Loucy (cell line): ENCODE results near the gene L3MBTL3.

ENCODE experiments used
- H2AFZ ChIP-seq: fragments of 200-600 bp; sonication (generic); 2 replicates; pipeline ENCODE4 v1.6.0; 2016; ENCODE audit warnings: antibody characterized with exemption, mild to moderate bottlenecking, low read length, moderate library complexity
- H3F3A ChIP-seq: fragments of 200-600 bp; 2 replicates; pipeline ENCODE4 v1.6.0; 2016; ENCODE audit warnings: antibody characterized with exemption, low read depth, mild to moderate bottlenecking
- H3K27me3 ChIP-seq: fragments of 200-600 bp; sonication (generic); 2 replicates; pipeline ENCODE4 v1.6.1; 2014; ENCODE audit warnings: low read length, mild to moderate bottlenecking; ENCODE audit not compliant: insufficient read depth, poor library complexity, severe bottlenecking
- H3K36me3 ChIP-seq: fragments of 200-600 bp; sonication (generic); 2 replicates; pipeline ENCODE4 v1.6.1; 2016; ENCODE audit warnings: low read length; ENCODE audit not compliant: insufficient read depth
- H3K4me1 ChIP-seq: fragments of 200-600 bp; sonication (generic); 2 replicates; pipeline ENCODE4 v1.5.1; 2014; ENCODE audit warnings: low read length, mild to moderate bottlenecking; ENCODE audit not compliant: insufficient read depth, poor library complexity, severe bottlenecking
- H3K4me2 ChIP-seq: fragments of 200-600 bp; sonication (generic); 2 replicates; pipeline ENCODE4 v1.6.0; 2014; ENCODE audit warnings: antibody characterized with exemption, low read length, low read depth, mild to moderate bottlenecking; ENCODE audit not compliant: poor library complexity, severe bottlenecking
- H3K4me3 ChIP-seq: fragments of 200-600 bp; sonication (generic); 2 replicates; pipeline ENCODE4 v1.5.1; 2014; ENCODE audit warnings: low read length, mild to moderate bottlenecking, mixed read lengths; ENCODE audit not compliant: poor library complexity, severe bottlenecking
- H3K79me2 ChIP-seq: fragments of 200-600 bp; sonication (generic); 2 replicates; pipeline ENCODE4 v1.6.1; 2014; ENCODE audit warnings: low read length; ENCODE audit not compliant: insufficient read depth
- H3K9ac ChIP-seq: fragments of 200-600 bp; sonication (generic); 2 replicates; pipeline ENCODE4 v1.6.0; 2014; ENCODE audit warnings: mild to moderate bottlenecking, low read depth, low read length, moderate library complexity; ENCODE audit not compliant: poor library complexity, severe bottlenecking
- H3K9me2 ChIP-seq: fragments of 200-600 bp; sonication (generic); replicated peaks from 2 replicates; pipeline ENCODE4 v1.6.1; 2016; ENCODE audit warnings: low read depth, low read length, mixed read lengths
- H3K9me3 ChIP-seq: fragments of 200-600 bp; sonication (generic); 2 replicates; pipeline ENCODE4 v1.6.1; 2014; ENCODE audit warnings: mild to moderate bottlenecking, antibody characterized with exemption, low read length, low read depth; ENCODE audit not compliant: insufficient read depth
- H4K20me1 ChIP-seq: fragments of 200-600 bp; sonication (generic); 2 replicates; pipeline ENCODE4 v1.6.0; 2014; ENCODE audit warnings: antibody characterized with exemption, low read length, mild to moderate bottlenecking; ENCODE audit not compliant: insufficient read depth, poor library complexity, severe bottlenecking
- EZH2phosphoT487 ChIP-seq: fragments of 200-600 bp; IDR thresholded peaks from 2 replicates; pipeline ENCODE4 v1.6.1; 2018; ENCODE audit warnings: antibody characterized with exemption, mild to moderate bottlenecking, moderate library complexity, borderline replicate concordance
- TF ChIP-seq, protein P1 (sequence below): fragments of 200-600 bp; sonication (generic); conservative IDR thresholded peaks from 2 replicates; pipeline ENCODE4 v1.5.1; 2014; ENCODE audit warnings: mild to moderate bottlenecking, antibody characterized with exemption, low read length

The L3MBTL3 gene

DNA sequence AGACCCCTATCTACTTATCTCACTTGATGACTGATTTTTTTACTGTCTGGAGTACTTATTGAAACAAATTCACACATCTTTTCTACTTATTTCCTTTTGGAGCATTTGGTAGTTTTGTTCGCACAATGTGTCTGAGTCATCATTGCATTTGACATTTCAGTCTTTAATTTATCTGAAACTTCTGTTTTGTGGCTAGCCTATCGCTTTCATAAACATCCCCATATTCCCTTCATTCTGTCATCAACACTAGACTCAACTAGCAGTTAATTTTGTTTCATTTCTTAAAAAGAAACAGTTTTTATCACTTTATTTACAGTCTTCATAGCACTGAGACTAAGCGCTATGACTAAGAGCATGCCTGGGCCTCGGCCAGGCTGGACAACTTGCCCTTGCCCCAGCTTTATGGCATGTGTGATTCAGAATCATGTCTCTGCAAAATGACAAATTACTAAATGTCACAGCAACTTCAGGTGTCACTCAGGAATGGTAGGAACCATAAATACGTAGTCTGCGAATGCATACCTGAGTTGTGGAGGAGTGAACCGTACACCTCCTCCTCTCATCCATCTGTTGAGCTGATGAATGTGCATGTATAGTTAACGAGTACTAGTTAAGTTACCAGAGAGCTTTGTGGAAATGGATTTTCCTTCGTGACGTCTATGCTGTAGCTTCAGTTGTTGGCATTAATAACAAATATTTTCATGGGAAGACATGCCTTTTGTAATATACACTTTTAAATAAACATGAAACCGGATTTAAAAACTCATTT, 16.2 kb downstream of the L3MBTL3 start:
- H3K36me3 ChIP-seq: no peaks in the 10 kb centered on the region
- no peaks in the 10 kb centered on the region for H3F3A ChIP-seq
- H3K79me2 ChIP-seq: peaks cover 4% of the 10 kb centered on the region; the same call in 1 of the 2 replicates
- no peak overlapping the region for H3K9ac ChIP-seq
- no peak overlapping the region for H3K4me2 ChIP-seq
- no peak overlapping the region for H3K4me3 ChIP-seq
- no peaks in the 10 kb centered on the region for H3K9me3 ChIP-seq
- no peaks in the 10 kb centered on the region for H3K27me3 ChIP-seq
- no peak overlapping the region for H2AFZ ChIP-seq
- no peaks in the 10 kb centered on the region for H3K9me2 ChIP-seq
- no peaks in the 10 kb centered on the region for H3K4me1 ChIP-seq
- peaks cover 3% of the 10 kb centered on the region for H4K20me1 ChIP-seq
- TF ChIP-seq EZH2phosphoT487: no peak
- TF ChIP-seq, protein P1, sequence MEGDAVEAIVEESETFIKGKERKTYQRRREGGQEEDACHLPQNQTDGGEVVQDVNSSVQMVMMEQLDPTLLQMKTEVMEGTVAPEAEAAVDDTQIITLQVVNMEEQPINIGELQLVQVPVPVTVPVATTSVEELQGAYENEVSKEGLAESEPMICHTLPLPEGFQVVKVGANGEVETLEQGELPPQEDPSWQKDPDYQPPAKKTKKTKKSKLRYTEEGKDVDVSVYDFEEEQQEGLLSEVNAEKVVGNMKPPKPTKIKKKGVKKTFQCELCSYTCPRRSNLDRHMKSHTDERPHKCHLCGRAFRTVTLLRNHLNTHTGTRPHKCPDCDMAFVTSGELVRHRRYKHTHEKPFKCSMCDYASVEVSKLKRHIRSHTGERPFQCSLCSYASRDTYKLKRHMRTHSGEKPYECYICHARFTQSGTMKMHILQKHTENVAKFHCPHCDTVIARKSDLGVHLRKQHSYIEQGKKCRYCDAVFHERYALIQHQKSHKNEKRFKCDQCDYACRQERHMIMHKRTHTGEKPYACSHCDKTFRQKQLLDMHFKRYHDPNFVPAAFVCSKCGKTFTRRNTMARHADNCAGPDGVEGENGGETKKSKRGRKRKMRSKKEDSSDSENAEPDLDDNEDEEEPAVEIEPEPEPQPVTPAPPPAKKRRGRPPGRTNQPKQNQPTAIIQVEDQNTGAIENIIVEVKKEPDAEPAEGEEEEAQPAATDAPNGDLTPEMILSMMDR: no peak

- no peaks in the 10 kb centered on the region for H3F3A ChIP-seq
- no peaks in the 10 kb centered on the region for H3K9me2 ChIP-seq
- H3K36me3 ChIP-seq: no peaks in the 10 kb centered on the region
- H2AFZ ChIP-seq: no peak overlapping the region
- H3K4me2 ChIP-seq: no peak overlapping the region
- no peaks in the 10 kb centered on the region for H3K9me3 ChIP-seq
- no peaks in the 10 kb centered on the region for H3K27me3 ChIP-seq
- TF ChIP-seq, protein P1: no peak
- no peak for TF ChIP-seq EZH2phosphoT487
- peaks cover 3% of the 10 kb centered on the region; the same call in 1 of the 2 replicates for H3K79me2 ChIP-seq
- H4K20me1 ChIP-seq: peaks cover 3% of the 10 kb centered on the region
- H3K4me1 ChIP-seq: no peaks in the 10 kb centered on the region
- no peak overlapping the region for H3K4me3 ChIP-seq
- no peak overlapping the region for H3K9ac ChIP-seq
Observed at GRCh38 chr6:130035211-130035610, 16.8 kb downstream of the L3MBTL3 start.

GRCh38 chr6:130037207-130037811, 18.9 kb downstream of the L3MBTL3 start:
- H3F3A ChIP-seq: no peaks in the 10 kb centered on the region
- H3K4me3 ChIP-seq: no peak overlapping the region
- TF ChIP-seq EZH2phosphoT487: no peak
- TF ChIP-seq, protein P1: peak; percentile 72
- no peaks in the 10 kb centered on the region for H3K4me1 ChIP-seq
- H4K20me1 ChIP-seq: peaks cover 3% of the 10 kb centered on the region
- no peak overlapping the region for H3K9ac ChIP-seq
- no peaks in the 10 kb centered on the region for H3K36me3 ChIP-seq
- H3K4me2 ChIP-seq: no peak overlapping the region
- no peak overlapping the region for H2AFZ ChIP-seq
- no peaks in the 10 kb centered on the region for H3K27me3 ChIP-seq
- H3K79me2 ChIP-seq: peaks cover 3% of the 10 kb centered on the region; the same call in 1 of the 2 replicates
- H3K9me2 ChIP-seq: no peaks in the 10 kb centered on the region
- no peaks in the 10 kb centered on the region for H3K9me3 ChIP-seq
